Endothelial cell of umbilical vein (primary cell): ENCODE measurements around the gene BBC3. TPM values are rescaled to one million over a fixed set of nuclear protein-coding genes. Genes with fewer than 3 reads are reported as not detected.

Experiments used
- BruUV-seq: library from RNA; stranded (reverse); fragments of 400-500 nt; replicated peaks from 2 replicates; lab custom pipeline; 2021; lab: Mats Ljungman, UMichigan
- CTCF ChIA-PET: fragments of 300-600, 350-600 bp; sonication (Branson Sonifier 250); formaldehyde crosslinking; loops from one replicate; lab custom pipeline; 2021; ENCODE audit warnings: antibody characterized with exemption, inconsistent platforms; lab: Charles Lee
- POLR2A ChIA-PET: fragments of 300-600, 350-600 bp; sonication (Branson Sonifier 250); formaldehyde crosslinking; loops from one replicate; lab custom pipeline; 2021; ENCODE audit warnings: antibody characterized with exemption, inconsistent platforms; lab: Charles Lee
- DNase-seq: peaks from one replicate; pipeline ENCODE4 v3.0.0-alpha.2; 2011; ENCODE audit warnings: low read depth, low spot score
- FAIRE-seq: peaks from 2 replicates; lab custom pipeline; 2011; peaks lifted over from hg19 to GRCh38; lab: Jason Lieb, UNC
- H2AFZ ChIP-seq: 2 replicates; pipeline ENCODE4 v1.6.0; 2012; ENCODE audit warnings: low read depth, low read length, control low read depth, inconsistent platforms
- H3K27ac ChIP-seq: 2 replicates; pipeline ENCODE4 v1.5.1; 2011; ENCODE audit warnings: low read depth, mild to moderate bottlenecking, control low read depth, low read length, moderate library complexity; ENCODE audit not compliant: insufficient read depth
- H3K27me3 ChIP-seq, 2 experiments: 2 replicates each; pipeline versions ENCODE4 v1.6.0 to v1.6.1; 2011; ENCODE audit warnings: low read length in 2 of 2, mixed read lengths in 1 of 2; ENCODE audit not compliant: control insufficient read depth in 2 of 2, insufficient read depth in 2 of 2
- H3K36me3 ChIP-seq, 2 experiments: 2 replicates in 1 of 2; 3 replicates in 1 of 2; pipeline ENCODE4 v1.5.1; 2011; ENCODE audit warnings: low read length in 2 of 2, mild to moderate bottlenecking in 1 of 2, moderate library complexity in 1 of 2; ENCODE audit not compliant: control insufficient read depth in 2 of 2, insufficient read depth in 2 of 2; ENCODE audit errors: extremely low read depth in 1 of 2
- H3K4me1 ChIP-seq: 3 replicates; pipeline ENCODE4 v1.5.1; 2011; ENCODE audit warnings: mild to moderate bottlenecking, low read length; ENCODE audit not compliant: control insufficient read depth, insufficient read depth; ENCODE audit errors: extremely low read depth
- H3K4me2 ChIP-seq: 2 replicates; pipeline ENCODE4 v1.6.1; 2011; ENCODE audit warnings: low read length, control low read depth, mixed read lengths; ENCODE audit not compliant: insufficient read depth
- H3K4me3 ChIP-seq, 3 experiments: fragments of 200-600 bp in 1 of 3; sonication (generic), shearing (Covaris generic) in 1 of 3; replicated peaks in 1 of 3; 2 replicates each; pipeline ENCODE4 v1.5.1; 2011 to 2016; ENCODE audit warnings: control low read depth in 3 of 3, low read length in 3 of 3, mild to moderate bottlenecking in 2 of 3, inconsistent platforms in 1 of 3, low read depth in 1 of 3, moderate library complexity in 1 of 3; ENCODE audit not compliant: insufficient read depth in 1 of 3
- H3K79me2 ChIP-seq: 2 replicates; pipeline ENCODE4 v1.6.0; 2012; ENCODE audit warnings: low read length, inconsistent platforms; ENCODE audit not compliant: control insufficient read depth, insufficient read depth
- H3K9ac ChIP-seq: replicated peaks from 2 replicates; pipeline ENCODE3; 2011; ENCODE audit warnings: low read length, control low read depth; ENCODE audit not compliant: insufficient read depth; ENCODE audit errors: extremely low read depth
- H3K9me1 ChIP-seq: replicated peaks from 3 replicates; pipeline ENCODE4 v1.6.0; 2011; ENCODE audit warnings: mild to moderate bottlenecking, low read length; ENCODE audit not compliant: control insufficient read depth, insufficient read depth; ENCODE audit errors: extremely low read depth
- H3K9me3 ChIP-seq: replicated peaks from 2 replicates; pipeline ENCODE4 v1.5.1; 2012; ENCODE audit warnings: low read length, inconsistent platforms; ENCODE audit not compliant: control insufficient read depth, insufficient read depth
- H4K20me1 ChIP-seq: replicated peaks from 2 replicates; pipeline ENCODE3; 2011; ENCODE audit warnings: mild to moderate bottlenecking, low read length; ENCODE audit not compliant: control insufficient read depth, insufficient read depth; ENCODE audit errors: extremely low read depth
- EZH2 ChIP-seq: IDR thresholded peaks from 2 replicates; pipeline ENCODE4 v1.6.1; 2012; ENCODE audit warnings: borderline replicate concordance, low read depth, mild to moderate bottlenecking, moderate library complexity, low read length, inconsistent platforms; ENCODE audit not compliant: severe bottlenecking
- FOS ChIP-seq: IDR thresholded peaks from 2 replicates; pipeline ENCODE4 v1.6.1; 2011; ENCODE audit warnings: mild to moderate bottlenecking, low read length, moderate library complexity, borderline replicate concordance; ENCODE audit not compliant: insufficient read depth
- JUN ChIP-seq: IDR thresholded peaks from 2 replicates; pipeline ENCODE4 v1.6.1; 2011; ENCODE audit warnings: borderline replicate concordance, low read depth; ENCODE audit not compliant: insufficient read length, insufficient read depth
- MYC ChIP-seq: IDR thresholded peaks from one replicate; pipeline ENCODE4 v1.6.1; 2011; ENCODE audit warnings: mild to moderate bottlenecking, low read depth, low read length
- POLR2A ChIP-seq: IDR thresholded peaks from 2 replicates; pipeline ENCODE4 v1.6.1; 2012; ENCODE audit warnings: low read depth, mild to moderate bottlenecking, control low read depth, low read length
- POLR2AphosphoS5 ChIP-seq: IDR thresholded peaks from 2 replicates; pipeline ENCODE4 v1.6.1; 2012; ENCODE audit warnings: low read depth, mild to moderate bottlenecking, control low read depth, low read length, moderate library complexity; ENCODE audit not compliant: insufficient read depth
- dilution Hi-C: fragments of 300-500 bp; cut with MboI; formaldehyde crosslinking; loops from one replicate; pipeline ENCODE4 v1.15.0; 2019; ENCODE audit warnings: low sequenced_read_pairs; ENCODE audit not compliant: extremely low pct_ligation_motif_present
- intact Hi-C: fragments of 100-400 bp; cut with micrococcal nuclease; formaldehyde crosslinking; loops from one replicate; pipeline ENCODE4 v1.10.0; 2022
- polyA plus RNA-seq, 4 experiments: library from polyadenylated mRNA; depleted of rRNA in 3 of 4; stranded (reverse) in 3 of 4; unstranded in 1 of 4; fragments of >200 nt; gene quantifications; 2 replicates each; pipeline versions ENCODE4 v1.2.1 to v1.2.3, GENCODE V29; 2011 to 2012; ENCODE audit warnings: missing spikeins in 1 of 4
- total RNA-seq: library from RNA; stranded (reverse); gene quantifications from 2 replicates; pipeline ENCODE4 v1.2.3, GENCODE V29; 2021
- TF ChIP-seq, protein P1 (sequence below): IDR thresholded peaks from 2 replicates; pipeline ENCODE4 v1.6.1; 2011; ENCODE audit not compliant: insufficient read depth, insufficient read length

The BBC3 gene
- total and polyA plus RNA-seq, 2 donors (not counting 3 experiments of a cell fraction or from before 2014, with no cell fraction given): 11.3 to 35.7 TPM

DNA sequence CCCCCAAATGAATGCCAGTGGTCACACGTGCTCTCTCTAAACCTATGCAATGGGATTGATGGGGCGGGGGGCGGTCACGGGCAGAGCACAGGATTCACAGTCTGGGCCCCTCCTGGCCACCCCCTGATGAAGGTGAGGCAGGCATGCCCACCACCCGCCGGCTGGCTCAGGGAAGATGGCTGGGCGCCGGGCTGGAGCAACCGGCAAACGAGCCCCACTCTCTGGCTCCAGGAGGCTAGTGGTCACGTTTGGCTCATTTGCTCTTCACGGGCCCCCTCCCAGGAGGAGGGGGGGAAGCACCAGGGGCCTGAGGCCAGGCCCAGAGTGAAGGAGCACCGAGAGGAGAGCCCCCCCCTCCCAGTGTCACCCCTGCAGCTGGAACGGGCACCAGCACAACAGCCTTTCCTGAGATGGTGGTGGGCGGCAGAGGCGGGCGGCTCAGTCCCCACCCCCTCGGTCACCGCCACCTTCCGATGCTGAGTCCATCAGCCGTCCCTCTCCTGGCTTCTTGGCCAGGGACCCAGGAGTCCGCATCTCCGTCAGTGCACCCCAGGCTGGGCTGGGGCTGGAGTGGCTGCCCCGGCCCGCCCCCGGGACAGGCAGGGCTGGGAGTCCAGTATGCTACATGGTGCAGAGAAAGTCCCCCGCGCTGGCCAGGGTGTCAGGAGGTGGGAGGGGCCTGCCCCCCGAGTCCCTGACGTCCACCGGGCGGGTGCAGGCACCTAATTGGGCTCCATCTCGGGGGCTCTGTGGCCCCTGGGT lies 9.7 kb downstream of the BBC3 start:
- Histone ChIP-seq H3K79me2 (no peaks in the 10 kb centered on the region), H3K9me3 (no peaks in the 10 kb centered on the region), H3K27me3 (no peaks in the 10 kb centered on the region), H3K4me2 (no peak overlapping the region), H3K27ac (no peak overlapping the region), H3K36me3 (peaks cover 0 to 21% of the 10 kb centered on the region in 2 experiments), H3K4me3 (no peak overlapping the region), H3K9me1 (no peaks in the 10 kb centered on the region), H2AFZ (no peak overlapping the region), H3K4me1 (peaks cover 4% of the 10 kb centered on the region), H4K20me1 (no peaks in the 10 kb centered on the region), H3K9ac (no peak overlapping the region)
- FAIRE-seq: no peak
- intact Hi-C loops: no loop called here
- no TSS peak for BruUV-seq
- ChIA-PET POLR2A (no interaction called here), CTCF (interaction anchor here (0.8 to 1.8 kb wide), 3 partner anchors 11 to 26 kb away, joined by 3 to 6 read pairs (median 4); no protein-coding TSS in a partner anchor)
- DNase-seq: no peak
- dilution Hi-C loops: no loop called here
- no peak for TF ChIP-seq POLR2A
- TF ChIP-seq JUN: no peak
- TF ChIP-seq, protein P1, sequence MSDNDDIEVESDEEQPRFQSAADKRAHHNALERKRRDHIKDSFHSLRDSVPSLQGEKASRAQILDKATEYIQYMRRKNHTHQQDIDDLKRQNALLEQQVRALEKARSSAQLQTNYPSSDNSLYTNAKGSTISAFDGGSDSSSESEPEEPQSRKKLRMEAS: no peak
- TF ChIP-seq MYC: no peak
- no peak for TF ChIP-seq EZH2
- no peak for TF ChIP-seq POLR2AphosphoS5
- TF ChIP-seq FOS: no peak
